GM12872 (cell line): ENCODE measurements around the gene LILRA1.

Source experiments
- CTCF ChIP-seq: IDR thresholded peaks from 3 replicates; pipeline ENCODE4 v1.5.1; 2011; ENCODE audit warnings: low read depth, mild to moderate bottlenecking, low read length, moderate library complexity; ENCODE audit not compliant: insufficient read depth

The LILRA1 gene

GRCh38 chr19:54554896-54555295 lies 38.5 kb upstream of the LILRA1 start:
- no peak for TF ChIP-seq CTCF

GRCh38 chr19:54556194-54556593 lies 37.2 kb upstream of the LILRA1 start:
- TF ChIP-seq CTCF, result no peak

GRCh38 chr19:54558339-54558738 lies 35.1 kb upstream of the LILRA1 start:
- no peak for TF ChIP-seq CTCF

- no peak for TF ChIP-seq CTCF
Observed at GRCh38 chr19:54560881-54561385, 32.5 kb upstream of the LILRA1 start.

- TF ChIP-seq CTCF, result no peak
Observed at GRCh38 chr19:54561840-54562239, 31.6 kb upstream of the LILRA1 start.

- no peak for TF ChIP-seq CTCF
Observed at GRCh38 chr19:54570316-54570715, 23.1 kb upstream of the LILRA1 start.

- TF ChIP-seq CTCF, result no peak
Observed at GRCh38 chr19:54572696-54573311, 20.6 kb upstream of the LILRA1 start.
